ENCODE measurements around the gene GSTM5.

GSTM5 gene

DNA sequence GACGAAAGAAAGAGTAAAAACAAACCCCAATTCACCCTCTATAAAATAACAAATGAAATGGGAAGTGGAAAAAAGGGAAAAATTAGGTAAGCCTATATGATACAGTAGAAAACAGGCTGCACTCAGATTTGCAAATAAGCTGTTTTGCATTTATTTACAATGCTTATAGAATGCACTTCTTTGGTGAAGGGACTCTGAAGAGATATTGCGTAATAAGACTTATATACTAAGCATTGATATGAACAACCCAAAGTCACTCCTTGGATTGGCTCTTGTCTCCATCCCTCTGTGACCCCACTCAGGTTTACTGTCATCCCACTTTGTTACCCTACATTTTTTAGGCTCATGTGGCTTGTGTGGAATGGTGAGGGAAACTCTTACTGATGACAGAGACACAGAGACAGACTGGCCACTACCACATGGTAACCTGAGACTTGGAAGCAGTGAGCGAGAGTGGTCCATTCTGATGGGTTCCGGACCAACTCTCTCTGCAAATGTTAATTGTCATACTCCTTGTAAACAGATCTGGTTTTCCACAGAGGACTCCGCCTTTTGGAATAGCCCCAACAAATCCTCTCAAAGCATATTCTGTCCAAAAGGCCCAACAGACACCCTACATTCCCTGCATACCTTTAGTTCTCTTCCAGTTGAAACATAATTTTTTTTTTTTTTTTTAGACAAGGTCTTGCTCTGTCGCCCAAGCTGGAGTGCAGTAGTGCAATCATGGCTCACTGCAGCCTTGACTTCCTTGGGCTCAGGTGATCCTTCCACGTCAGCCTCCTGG, 11.0 kb downstream of the GSTM5 start:
- 0 out of 2 replicates have a peak overlapping the region, but pooled peaks have one; percentile 1 for H3K27ac ChIP-seq
- TF ChIP-seq, protein P1, sequence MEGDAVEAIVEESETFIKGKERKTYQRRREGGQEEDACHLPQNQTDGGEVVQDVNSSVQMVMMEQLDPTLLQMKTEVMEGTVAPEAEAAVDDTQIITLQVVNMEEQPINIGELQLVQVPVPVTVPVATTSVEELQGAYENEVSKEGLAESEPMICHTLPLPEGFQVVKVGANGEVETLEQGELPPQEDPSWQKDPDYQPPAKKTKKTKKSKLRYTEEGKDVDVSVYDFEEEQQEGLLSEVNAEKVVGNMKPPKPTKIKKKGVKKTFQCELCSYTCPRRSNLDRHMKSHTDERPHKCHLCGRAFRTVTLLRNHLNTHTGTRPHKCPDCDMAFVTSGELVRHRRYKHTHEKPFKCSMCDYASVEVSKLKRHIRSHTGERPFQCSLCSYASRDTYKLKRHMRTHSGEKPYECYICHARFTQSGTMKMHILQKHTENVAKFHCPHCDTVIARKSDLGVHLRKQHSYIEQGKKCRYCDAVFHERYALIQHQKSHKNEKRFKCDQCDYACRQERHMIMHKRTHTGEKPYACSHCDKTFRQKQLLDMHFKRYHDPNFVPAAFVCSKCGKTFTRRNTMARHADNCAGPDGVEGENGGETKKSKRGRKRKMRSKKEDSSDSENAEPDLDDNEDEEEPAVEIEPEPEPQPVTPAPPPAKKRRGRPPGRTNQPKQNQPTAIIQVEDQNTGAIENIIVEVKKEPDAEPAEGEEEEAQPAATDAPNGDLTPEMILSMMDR (conservative IDR thresholded peaks at IDR 0.05): no peak

DNA sequence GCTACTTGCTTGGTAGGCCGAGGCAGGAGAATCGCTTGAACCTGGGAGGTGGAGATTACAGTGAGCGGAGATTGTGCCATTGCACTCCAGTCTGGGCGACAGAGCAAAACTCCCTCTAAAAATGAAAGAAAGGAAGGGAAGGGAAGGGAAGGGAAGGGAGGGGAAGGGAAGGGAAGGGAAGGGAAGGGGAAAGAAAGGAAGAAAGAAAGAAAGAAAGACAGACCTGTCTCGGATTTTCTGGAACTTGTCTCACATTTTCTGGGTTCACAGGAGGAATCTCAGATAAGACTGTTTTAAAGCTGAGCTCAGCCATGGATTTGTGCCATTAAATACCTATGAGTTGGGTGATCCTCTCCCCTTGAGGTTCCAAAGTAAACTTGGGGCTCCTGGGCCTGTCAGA, 12.9 kb downstream of the GSTM5 start:
- TF ChIP-seq, protein P1 (conservative IDR thresholded peaks at IDR 0.05): no peak
- no peak overlapping the region for H3K27ac ChIP-seq

- TF ChIP-seq, protein P1 (conservative IDR thresholded peaks at IDR 0.05): no peak
- H3K27ac ChIP-seq: no peak overlapping the region
These were observed 13.5 kb downstream of the GSTM5 start for GRCh38 chr1:109725510-109725909.

GRCh38 chr1:109726007-109726406, 14.0 kb downstream of the GSTM5 start:
- TF ChIP-seq, protein P1 (conservative IDR thresholded peaks at IDR 0.05): no peak
- H3K27ac ChIP-seq: no peak overlapping the region

DNA sequence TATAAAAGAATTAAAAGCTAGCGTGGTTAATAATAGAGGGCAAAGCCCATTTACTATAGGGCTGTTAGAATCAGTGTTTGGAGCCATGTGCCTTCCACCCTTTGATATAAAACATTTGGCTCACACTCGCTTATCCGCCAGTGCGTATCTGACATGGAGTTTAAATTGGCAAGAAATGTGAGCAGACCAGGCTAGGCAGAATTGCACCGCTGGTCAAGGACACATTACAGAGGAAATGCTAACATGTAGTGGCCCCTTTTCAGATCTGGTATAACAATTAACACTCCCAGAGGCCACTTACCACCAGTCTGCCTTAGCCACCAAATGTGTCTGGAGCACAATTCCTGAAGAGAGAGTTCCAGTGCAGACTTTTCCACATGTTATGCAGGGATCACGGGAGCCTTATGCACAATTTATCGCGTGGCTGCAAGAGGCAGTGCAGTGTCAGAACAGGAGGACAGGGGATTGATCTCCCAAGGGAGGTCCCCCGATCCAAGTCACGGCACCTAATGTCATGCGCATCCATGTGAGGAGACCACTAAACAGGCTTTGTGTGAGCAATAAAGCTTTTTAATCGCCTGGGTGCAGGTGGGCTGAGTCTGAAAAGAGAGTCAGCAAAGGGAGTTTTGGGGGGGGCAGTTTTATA, 14.8 kb downstream of the GSTM5 start:
- TF ChIP-seq, protein P1 (conservative IDR thresholded peaks at IDR 0.05): no peak
- no peak overlapping the region for H3K27ac ChIP-seq

- H3K27ac ChIP-seq: no peak overlapping the region
- TF ChIP-seq, protein P1 (conservative IDR thresholded peaks at IDR 0.05): no peak
These were observed 16.8 kb downstream of the GSTM5 start for GRCh38 chr1:109728870-109729269.

- TF ChIP-seq, protein P1 (conservative IDR thresholded peaks at IDR 0.05): no peak
- no peak overlapping the region for H3K27ac ChIP-seq
These were observed 18.6 kb downstream of the GSTM5 start for GRCh38 chr1:109730666-109731065.
